Vagina (tissue), 2 donors: ENCODE results near the gene TMEM18.

Experiments used
- CTCF ChIP-seq, 3 experiments: fragments of 450-650 bp in 2 of 3; fragments of 200-600 bp in 1 of 3; sonication (generic) in 1 of 3; IDR thresholded peaks; one replicate each; pipeline ENCODE4 v1.5.1; 2017 to 2019; ENCODE audit warnings: antibody characterized with exemption in 3 of 3, mild to moderate bottlenecking in 2 of 3, moderate library complexity in 2 of 3
- POLR2A ChIP-seq, 2 donors: fragments of 450-650 bp; IDR thresholded peaks; one replicate each; pipeline ENCODE4 v1.6.1; 2017; ENCODE audit warnings: antibody characterized with exemption in 2 of 2, mild to moderate bottlenecking in 2 of 2, moderate library complexity in 2 of 2

GRCh38 chr2:655626-656025, 21.6 kb downstream of the TMEM18 start:
- TF ChIP-seq CTCF (IDR thresholded peaks at IDR 0.05): no peak
- TF ChIP-seq POLR2A (IDR thresholded peaks at IDR 0.05): no peak
